Testis (tissue), 3 donors: Measurements from ENCODE around the gene CMTM8. TPM values are rescaled to one million over a fixed set of nuclear protein-coding genes. Genes with fewer than 3 reads are reported as not detected.

Experiments
- DNase-seq: peaks from one replicate; pipeline ENCODE4 v3.0.0-alpha.2; 2019
- H3K27ac ChIP-seq, 2 donors: fragments of 200-600 bp; sonication (generic); one replicate each; pipeline ENCODE4 v1.5.1; 2019
- H3K27me3 ChIP-seq: fragments of 200-600 bp; sonication (generic); one replicate; pipeline ENCODE4 v1.5.1; 2019
- H3K36me3 ChIP-seq: fragments of 200-600 bp; sonication (generic); one replicate; pipeline ENCODE4 v1.5.1; 2017; ENCODE audit warnings: low read depth; ENCODE audit errors: missing control alignments
- H3K4me1 ChIP-seq: fragments of 200-600 bp; sonication (generic); one replicate; pipeline ENCODE4 v1.5.1; 2019
- H3K4me3 ChIP-seq, 2 donors: fragments of 200-600 bp; sonication (generic); one replicate each; pipeline ENCODE4 v1.5.1; 2017 to 2019
- H3K9me3 ChIP-seq: fragments of 200-600 bp; sonication (generic); one replicate; pipeline ENCODE4 v1.5.1; 2017
- CTCF ChIP-seq, 3 experiments: fragments of 450-650 bp in 2 of 3; fragments of 200-600 bp in 1 of 3; sonication (generic) in 1 of 3; IDR thresholded peaks; one replicate each; pipeline ENCODE4 v1.5.1; 2016 to 2019; ENCODE audit warnings: antibody characterized with exemption in 3 of 3, mild to moderate bottlenecking in 2 of 3, moderate library complexity in 1 of 3
- POLR2A ChIP-seq: fragments of 450-650 bp; IDR thresholded peaks from one replicate; pipeline ENCODE4 v1.6.1; 2017; ENCODE audit warnings: antibody characterized with exemption, mild to moderate bottlenecking, moderate library complexity
- WGBS, 2 donors: methylation state at CpG; one replicate each; pipeline ENCODE4 v1.1.5; 2018; 5-methylcytosine and 5-hydroxymethylcytosine counted together
- intact Hi-C: fragments of 100-400 bp; cut with DNase I; formaldehyde crosslinking; loops from one replicate; pipeline ENCODE4 v1.15.1; 2023; ENCODE audit warnings: low total_unique reads
- polyA plus RNA-seq: library from polyadenylated mRNA; stranded (reverse); fragments of 350-450 nt; fragmentation: Illumina TruSeq; extraction: RNeasy Lipid Tissue Mini Kit (QIAGEN cat#74804); gene quantifications from one replicate; pipeline ENCODE4 v1.2.3, GENCODE V29; 2014; ENCODE audit warnings: low read depth, low replicate concordance; ENCODE audit not compliant: insufficient read depth
- total RNA-seq, 2 donors: library from RNA; depleted of rRNA; stranded (reverse); fragments of >200 nt; gene quantifications; one replicate each; pipeline ENCODE4 v1.2.3, GENCODE V29; 2016

Gene CMTM8
- total and polyA plus RNA-seq, 3 donors from 2014 or later = 1.8 to 6.8 (median 2.5) TPM

DNA sequence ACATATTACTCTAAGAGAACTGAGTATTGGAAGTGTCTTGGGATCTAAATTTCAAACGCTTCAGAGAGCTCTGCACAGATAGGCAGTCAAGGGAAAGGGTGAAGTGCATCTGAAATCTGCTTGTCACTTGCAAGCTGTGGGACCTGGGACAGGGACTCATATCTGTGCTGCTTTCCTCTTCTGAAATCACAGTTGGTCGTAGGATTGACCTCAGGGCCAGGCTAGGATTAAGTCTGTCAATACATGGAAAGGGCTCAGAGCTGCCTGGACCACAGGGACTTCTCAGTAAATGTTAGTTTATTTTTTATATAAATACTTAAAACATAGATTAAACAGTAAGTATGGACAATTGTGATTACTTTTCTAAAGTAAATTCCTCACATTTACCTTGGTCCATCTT, 78.5 kb downstream of the CMTM8 start:
- H3K4me3 ChIP-seq = no peak overlapping the region
- no peak for DNase-seq
- H3K27ac ChIP-seq = no peak overlapping the region
- no peaks in the 10 kb centered on the region for H3K27me3 ChIP-seq
- no peaks in the 10 kb centered on the region for H3K36me3 ChIP-seq
- intact Hi-C loops = no loop called here
- WGBS, 2 donors = 38 to 89% methylated on average over 2 of the region's 2 CpGs
- no peaks in the 10 kb centered on the region for H3K9me3 ChIP-seq
- no peak for TF ChIP-seq CTCF (IDR thresholded peaks at IDR 0.05)
- TF ChIP-seq POLR2A = no peak
- H3K4me1 ChIP-seq = no peaks in the 10 kb centered on the region

GRCh38 chr3:32319607-32320006, 81.1 kb downstream of the CMTM8 start:
- intact Hi-C loops = no loop called here
- no peak for DNase-seq
- WGBS, 2 donors = 94% methylated on average over 2 of the region's 2 CpGs
- Histone ChIP-seq H3K9me3 (no peaks in the 10 kb centered on the region), H3K4me3 (no peak overlapping the region), H3K27ac (no peak overlapping the region), H3K4me1 (no peaks in the 10 kb centered on the region), H3K27me3 (no peaks in the 10 kb centered on the region), H3K36me3 (no peaks in the 10 kb centered on the region)
- TF ChIP-seq CTCF (IDR thresholded peaks at IDR 0.05) = no peak
- no peak for TF ChIP-seq POLR2A

GRCh38 chr3:32320080-32320479, 81.6 kb downstream of the CMTM8 start:
- Histone ChIP-seq H3K36me3 (no peaks in the 10 kb centered on the region), H3K4me3 (no peak overlapping the region), H3K4me1 (no peaks in the 10 kb centered on the region), H3K27me3 (no peaks in the 10 kb centered on the region), H3K9me3 (no peaks in the 10 kb centered on the region), H3K27ac (no peak overlapping the region)
- no peak for TF ChIP-seq CTCF (IDR thresholded peaks at IDR 0.05)
- no peak for TF ChIP-seq POLR2A
- no peak for DNase-seq
- intact Hi-C loops = no loop called here
- 87 to 92% methylated on average over 6 of the region's 6 CpGs for WGBS, 2 donors

GRCh38 chr3:32321095-32321790, 82.8 kb downstream of the CMTM8 start:
- Histone ChIP-seq H3K4me3 (no peak overlapping the region), H3K4me1 (no peaks in the 10 kb centered on the region), H3K27me3 (no peaks in the 10 kb centered on the region), H3K9me3 (no peaks in the 10 kb centered on the region), H3K27ac (no peak overlapping the region), H3K36me3 (no peaks in the 10 kb centered on the region)
- WGBS, 2 donors = 70 to 87% methylated on average over 15 to 16 of the region's 16 CpGs
- intact Hi-C loops = no loop called here
- no peak for DNase-seq
- TF ChIP-seq POLR2A (no peak), CTCF (IDR thresholded peaks at IDR 0.05) (no peak)

DNA sequence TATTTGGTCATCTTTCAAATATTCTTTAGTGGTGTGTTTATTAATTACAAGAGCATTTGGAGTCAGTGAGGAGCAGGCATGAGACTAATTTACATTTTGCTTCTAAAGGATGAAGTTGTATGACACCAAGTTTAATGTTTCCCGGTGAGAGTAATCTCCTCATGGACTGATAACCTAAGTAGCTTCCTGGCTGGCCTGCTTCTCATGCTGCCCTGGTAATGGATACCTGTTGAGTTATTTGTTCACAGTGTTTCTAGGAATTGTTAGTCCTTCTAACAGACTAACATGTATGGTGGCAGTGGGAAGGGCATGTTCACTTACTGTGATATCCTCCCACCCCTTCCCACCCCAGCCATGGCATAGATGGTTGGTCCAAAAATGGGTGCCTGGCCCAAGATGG, 83.8 kb downstream of the CMTM8 start:
- no peaks in the 10 kb centered on the region for H3K9me3 ChIP-seq
- TF ChIP-seq CTCF (IDR thresholded peaks at IDR 0.05) (no peak), POLR2A (no peak)
- intact Hi-C loops = no loop called here
- no peak for DNase-seq
- no peak overlapping the region for H3K4me3 ChIP-seq
- H3K27ac ChIP-seq = no peak overlapping the region
- WGBS, 2 donors = 79 to 85% methylated on average over 1 of the region's 1 CpG
- H3K27me3 ChIP-seq = no peaks in the 10 kb centered on the region
- no peaks in the 10 kb centered on the region for H3K4me1 ChIP-seq
- no peaks in the 10 kb centered on the region for H3K36me3 ChIP-seq
